Measurements from ENCODE around the gene CTNNBL1. TPM values are rescaled to one million over a fixed set of nuclear protein-coding genes. Genes with fewer than 3 reads are reported as not detected.

CTNNBL1 gene
- total and polyA plus RNA-seq, 2 experiments from 2014 or later, result 27.6 to 55.0 TPM

DNA sequence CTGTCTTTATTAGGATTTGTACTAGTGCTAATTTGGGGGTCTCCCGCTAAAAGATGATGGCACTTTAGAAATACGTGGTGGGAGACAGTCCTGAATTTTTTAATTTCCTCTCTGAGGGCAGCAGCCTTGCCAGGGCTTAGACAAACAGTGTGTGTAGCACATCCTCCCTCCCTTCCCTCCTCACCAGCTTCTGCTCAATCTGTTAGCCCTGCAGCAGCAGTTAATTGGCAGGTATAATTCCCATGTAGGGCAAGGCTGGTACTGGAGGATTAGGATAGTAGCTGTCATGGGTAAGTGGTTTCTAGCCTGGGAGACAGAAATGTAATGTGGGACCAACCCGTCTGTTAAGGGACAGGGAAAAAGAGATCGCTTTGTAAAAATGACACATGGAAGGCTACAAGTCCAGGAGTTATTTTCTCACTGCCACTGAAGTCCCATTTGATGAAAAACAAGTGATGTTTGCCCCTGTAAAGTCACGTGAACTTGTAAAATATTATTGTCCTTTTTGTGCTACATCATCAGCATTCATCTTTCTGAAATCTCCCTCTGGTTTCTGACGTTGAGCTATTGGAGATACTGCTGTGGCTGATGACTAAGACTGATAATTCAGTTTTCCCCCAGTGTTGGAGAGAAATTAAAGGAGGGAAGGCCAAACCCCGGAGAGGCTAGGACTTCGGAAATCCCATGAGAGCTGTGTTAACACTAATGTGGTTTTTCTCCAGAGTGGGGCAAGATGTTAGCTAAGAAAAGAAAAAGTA is 40.6 kb downstream of the CTNNBL1 start:
- no peak overlapping the region for H3K4me3 ChIP-seq
- no peaks in the 10 kb centered on the region for H3K27me3 ChIP-seq
- peaks cover 17% of the 10 kb centered on the region for H3K4me1 ChIP-seq (ENCODE audit: insufficient read depth)
- TF ChIP-seq, protein P1, sequence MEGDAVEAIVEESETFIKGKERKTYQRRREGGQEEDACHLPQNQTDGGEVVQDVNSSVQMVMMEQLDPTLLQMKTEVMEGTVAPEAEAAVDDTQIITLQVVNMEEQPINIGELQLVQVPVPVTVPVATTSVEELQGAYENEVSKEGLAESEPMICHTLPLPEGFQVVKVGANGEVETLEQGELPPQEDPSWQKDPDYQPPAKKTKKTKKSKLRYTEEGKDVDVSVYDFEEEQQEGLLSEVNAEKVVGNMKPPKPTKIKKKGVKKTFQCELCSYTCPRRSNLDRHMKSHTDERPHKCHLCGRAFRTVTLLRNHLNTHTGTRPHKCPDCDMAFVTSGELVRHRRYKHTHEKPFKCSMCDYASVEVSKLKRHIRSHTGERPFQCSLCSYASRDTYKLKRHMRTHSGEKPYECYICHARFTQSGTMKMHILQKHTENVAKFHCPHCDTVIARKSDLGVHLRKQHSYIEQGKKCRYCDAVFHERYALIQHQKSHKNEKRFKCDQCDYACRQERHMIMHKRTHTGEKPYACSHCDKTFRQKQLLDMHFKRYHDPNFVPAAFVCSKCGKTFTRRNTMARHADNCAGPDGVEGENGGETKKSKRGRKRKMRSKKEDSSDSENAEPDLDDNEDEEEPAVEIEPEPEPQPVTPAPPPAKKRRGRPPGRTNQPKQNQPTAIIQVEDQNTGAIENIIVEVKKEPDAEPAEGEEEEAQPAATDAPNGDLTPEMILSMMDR (IDR thresholded peaks at IDR 0.05; ENCODE audit: poor library complexity), result no peak
- TF ChIP-seq EZH2phosphoT487 (IDR thresholded peaks at IDR 0.05; ENCODE audit: low read depth, severe bottlenecking, unreplicated experiment) (no peak), EZH2 (IDR thresholded peaks at IDR 0.05; ENCODE audit: borderline replicate concordance) (no peak)
- 80% methylated on average over 8 of the region's 8 CpGs for WGBS (ENCODE audit: low lambda C conversion rate, missing lambda C conversion rate)
- H3K9me3 ChIP-seq (ENCODE audit: low read depth), result no peaks in the 10 kb centered on the region
- H3K36me3 ChIP-seq (replicated peaks; ENCODE audit: insufficient read depth, low read depth), result no peaks in the 10 kb centered on the region
- no peaks in the 10 kb centered on the region for H3K9me2 ChIP-seq (replicated peaks; ENCODE audit: insufficient read depth)
- peaks cover 31% of the 10 kb centered on the region for H3K79me2 ChIP-seq
- no peaks in the 10 kb centered on the region for H4K20me1 ChIP-seq (ENCODE audit: insufficient read depth, poor library complexity, severe bottlenecking)
- no peak for DNase-seq (ENCODE audit: low spot score)
- no peak overlapping the region for H3K4me2 ChIP-seq
- peak overlapping the region; percentile 59 for H3K27ac ChIP-seq
- H2AFZ ChIP-seq, result no peak overlapping the region

DNA sequence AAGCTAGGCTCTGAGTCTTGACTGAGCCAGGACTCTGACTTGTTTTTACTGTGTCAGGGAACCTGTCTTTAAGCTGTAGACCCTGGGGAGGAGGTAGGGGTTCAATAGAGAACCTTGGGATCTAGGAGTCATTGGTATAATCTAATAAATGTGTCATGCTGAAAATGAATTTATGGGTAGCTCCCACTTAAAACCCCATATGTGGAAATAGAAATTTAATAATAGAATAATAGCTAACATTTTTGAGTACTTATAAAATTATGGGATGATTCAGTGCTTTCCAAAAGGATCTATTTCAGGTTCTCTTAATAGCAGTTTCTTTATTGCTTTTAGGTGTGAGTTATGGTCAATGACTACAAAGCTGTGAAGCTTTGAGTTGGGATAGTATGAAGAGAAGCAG is 41.7 kb downstream of the CTNNBL1 start:
- Histone ChIP-seq H4K20me1 (ENCODE audit: insufficient read depth, poor library complexity, severe bottlenecking) (no peaks in the 10 kb centered on the region), H3K4me3 (no peak overlapping the region), H3K27ac (no peak overlapping the region), H2AFZ (no peak overlapping the region), H3K4me2 (no peak overlapping the region), H3K79me2 (peaks cover 20% of the 10 kb centered on the region), H3K27me3 (no peaks in the 10 kb centered on the region), H3K4me1 (ENCODE audit: insufficient read depth) (peaks cover 10% of the 10 kb centered on the region), H3K9me2 (replicated peaks; ENCODE audit: insufficient read depth) (no peaks in the 10 kb centered on the region), H3K9me3 (ENCODE audit: low read depth) (no peaks in the 10 kb centered on the region), H3K36me3 (replicated peaks; ENCODE audit: insufficient read depth, low read depth) (no peaks in the 10 kb centered on the region)
- TF ChIP-seq, protein P1 (IDR thresholded peaks at IDR 0.05; ENCODE audit: poor library complexity), result no peak
- TF ChIP-seq EZH2 (IDR thresholded peaks at IDR 0.05; ENCODE audit: borderline replicate concordance) (no peak), EZH2phosphoT487 (IDR thresholded peaks at IDR 0.05; ENCODE audit: low read depth, severe bottlenecking, unreplicated experiment) (no peak)
- DNase-seq (ENCODE audit: low spot score), result no peak

DNA sequence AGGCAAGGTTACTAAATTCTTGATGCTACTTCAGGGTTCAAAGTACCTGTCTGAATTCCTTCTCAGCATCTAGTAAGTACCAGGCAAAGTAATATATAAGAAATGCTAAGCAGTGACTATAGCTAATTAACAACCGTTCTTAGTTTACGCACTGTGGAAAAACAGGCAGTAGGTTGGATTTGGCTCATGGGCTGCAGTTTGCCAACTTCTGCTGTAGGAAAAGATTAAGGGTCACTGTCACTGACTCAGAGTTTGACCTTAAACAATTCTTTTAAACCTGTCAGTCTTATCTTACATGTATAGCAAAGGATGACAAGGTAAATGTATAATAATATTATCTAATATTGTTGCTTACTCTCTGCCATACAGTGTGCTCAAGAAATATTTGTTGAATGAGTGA is 42.3 kb downstream of the CTNNBL1 start:
- Histone ChIP-seq H3K9me2 (replicated peaks; ENCODE audit: insufficient read depth) (no peaks in the 10 kb centered on the region), H3K79me2 (peaks cover 18% of the 10 kb centered on the region), H2AFZ (no peak overlapping the region), H3K4me2 (no peak overlapping the region), H3K27me3 (no peaks in the 10 kb centered on the region), H3K9me3 (ENCODE audit: low read depth) (no peaks in the 10 kb centered on the region), H3K27ac (no peak overlapping the region), H3K4me1 (ENCODE audit: insufficient read depth) (peaks cover 10% of the 10 kb centered on the region), H4K20me1 (ENCODE audit: insufficient read depth, poor library complexity, severe bottlenecking) (no peaks in the 10 kb centered on the region), H3K4me3 (no peak overlapping the region), H3K36me3 (replicated peaks; ENCODE audit: insufficient read depth, low read depth) (no peaks in the 10 kb centered on the region)
- DNase-seq (ENCODE audit: low spot score), result no peak
- no peak for TF ChIP-seq EZH2phosphoT487 (IDR thresholded peaks at IDR 0.05; ENCODE audit: low read depth, severe bottlenecking, unreplicated experiment)
- TF ChIP-seq EZH2 (IDR thresholded peaks at IDR 0.05; ENCODE audit: borderline replicate concordance), result no peak
- TF ChIP-seq, protein P1 (IDR thresholded peaks at IDR 0.05; ENCODE audit: poor library complexity), result no peak
- 68% methylated on average over 2 of the region's 2 CpGs for WGBS (ENCODE audit: low lambda C conversion rate, missing lambda C conversion rate)

Data from hepatocyte (in vitro differentiated cells).